Glutamatergic neuron (in vitro differentiated cells): Measurements from ENCODE around the gene VTI1B. TPM values are rescaled to one million over a fixed set of nuclear protein-coding genes. Genes with fewer than 3 reads are reported as not detected.

Experiments
- DNase-seq: peaks from one replicate; pipeline ENCODE4 v3.0.0; 2022
- H3K27ac Mint-ChIP-seq: one replicate; pipeline ENCODE4 v1.8.0; 2020; ENCODE audit warnings: mild to moderate bottlenecking, mixed read lengths, inconsistent platforms; ENCODE audit not compliant: unreplicated experiment
- H3K27me3 Mint-ChIP-seq: one replicate; pipeline ENCODE4 v1.8.0; 2020; ENCODE audit warnings: mild to moderate bottlenecking, moderate library complexity, mixed read lengths, inconsistent platforms; ENCODE audit not compliant: unreplicated experiment
- H3K36me3 Mint-ChIP-seq: one replicate; pipeline ENCODE4 v1.8.0; 2020; ENCODE audit warnings: mild to moderate bottlenecking, mixed read lengths, inconsistent platforms; ENCODE audit not compliant: unreplicated experiment
- H3K4me1 Mint-ChIP-seq: one replicate; pipeline ENCODE4 v1.8.0; 2020; ENCODE audit warnings: mild to moderate bottlenecking, low read depth, mixed read lengths, inconsistent platforms; ENCODE audit not compliant: unreplicated experiment
- H3K4me3 Mint-ChIP-seq: one replicate; pipeline ENCODE4 v1.8.0; 2020; ENCODE audit warnings: mild to moderate bottlenecking, mixed read lengths, inconsistent platforms; ENCODE audit not compliant: unreplicated experiment
- H3K9me3 Mint-ChIP-seq: one replicate; pipeline ENCODE4 v1.8.0; 2020; ENCODE audit warnings: mild to moderate bottlenecking, moderate library complexity, mixed read lengths, inconsistent platforms; ENCODE audit not compliant: unreplicated experiment
- total RNA-seq: library from RNA; stranded (reverse); fragmentation: NEBNext Ultra II Directional; extraction: Animal tissue kit (Norgen Biotek cat#: 25700); gene quantifications from one replicate; pipeline ENCODE4 v1.2.1, GENCODE V29; 2021; ENCODE audit not compliant: unreplicated experiment
- TF ChIP-seq, protein P1 (sequence below): fragments of 200-600 bp; sonication (generic); IDR thresholded peaks from one replicate; pipeline ENCODE4 v1.5.0; 2021; ENCODE audit not compliant: partially characterized antibody, unreplicated experiment

Gene VTI1B
- total RNA-seq, 1 donor from 2014 or later = 77.7 TPM

DNA sequence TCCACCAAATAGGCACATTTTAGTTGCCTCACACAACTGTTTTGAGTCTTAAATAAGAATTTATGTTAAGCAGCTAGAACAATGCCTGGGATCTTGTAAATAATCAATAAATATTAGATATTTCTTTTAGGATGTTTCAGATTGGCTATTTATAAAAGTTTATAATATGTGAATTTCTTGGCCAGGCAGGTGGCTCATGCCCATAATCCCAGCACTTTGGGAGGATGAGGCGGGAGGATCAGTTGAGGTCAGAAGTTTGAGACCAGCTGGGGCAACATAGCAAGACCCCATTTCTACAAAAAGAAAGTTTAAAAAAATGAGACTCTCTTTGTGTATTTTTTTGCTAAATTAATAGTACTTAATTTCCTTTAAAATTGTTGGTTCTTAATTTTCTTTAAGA, 33.0 kb downstream of the VTI1B start:
- Mint-ChIP-seq H3K27ac (no peak overlapping the region), H3K27me3 (peaks cover 2% of the 10 kb centered on the region), H3K36me3 (no peaks in the 10 kb centered on the region), H3K4me1 (peaks cover 6% of the 10 kb centered on the region), H3K9me3 (no peaks in the 10 kb centered on the region), H3K4me3 (no peak overlapping the region)
- no peak for DNase-seq
- TF ChIP-seq, protein P1, sequence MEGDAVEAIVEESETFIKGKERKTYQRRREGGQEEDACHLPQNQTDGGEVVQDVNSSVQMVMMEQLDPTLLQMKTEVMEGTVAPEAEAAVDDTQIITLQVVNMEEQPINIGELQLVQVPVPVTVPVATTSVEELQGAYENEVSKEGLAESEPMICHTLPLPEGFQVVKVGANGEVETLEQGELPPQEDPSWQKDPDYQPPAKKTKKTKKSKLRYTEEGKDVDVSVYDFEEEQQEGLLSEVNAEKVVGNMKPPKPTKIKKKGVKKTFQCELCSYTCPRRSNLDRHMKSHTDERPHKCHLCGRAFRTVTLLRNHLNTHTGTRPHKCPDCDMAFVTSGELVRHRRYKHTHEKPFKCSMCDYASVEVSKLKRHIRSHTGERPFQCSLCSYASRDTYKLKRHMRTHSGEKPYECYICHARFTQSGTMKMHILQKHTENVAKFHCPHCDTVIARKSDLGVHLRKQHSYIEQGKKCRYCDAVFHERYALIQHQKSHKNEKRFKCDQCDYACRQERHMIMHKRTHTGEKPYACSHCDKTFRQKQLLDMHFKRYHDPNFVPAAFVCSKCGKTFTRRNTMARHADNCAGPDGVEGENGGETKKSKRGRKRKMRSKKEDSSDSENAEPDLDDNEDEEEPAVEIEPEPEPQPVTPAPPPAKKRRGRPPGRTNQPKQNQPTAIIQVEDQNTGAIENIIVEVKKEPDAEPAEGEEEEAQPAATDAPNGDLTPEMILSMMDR = no peak

DNA sequence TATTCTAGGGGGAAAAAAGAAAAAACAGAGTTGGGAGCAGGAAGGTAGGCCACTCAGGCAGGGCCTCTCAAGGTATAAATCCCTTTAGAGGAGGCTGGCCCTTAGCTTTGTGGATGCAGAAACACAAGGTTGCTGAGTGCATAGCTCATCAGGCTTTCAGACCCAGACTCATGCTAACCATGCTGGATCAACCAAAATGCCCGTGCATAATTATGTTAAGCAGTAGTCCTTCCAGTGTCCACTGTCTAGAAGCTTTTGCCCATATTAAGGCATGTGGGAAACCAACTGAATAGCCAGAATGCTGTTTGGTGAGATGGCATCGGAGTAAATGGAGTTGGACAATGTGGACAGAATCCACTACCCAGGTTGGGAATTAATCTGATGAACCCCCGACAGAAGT, 35.8 kb downstream of the VTI1B start:
- Mint-ChIP-seq H3K27me3 (peaks cover 2% of the 10 kb centered on the region), H3K27ac (no peak overlapping the region), H3K4me3 (no peak overlapping the region), H3K4me1 (no peaks in the 10 kb centered on the region), H3K9me3 (no peaks in the 10 kb centered on the region), H3K36me3 (no peaks in the 10 kb centered on the region)
- DNase-seq = no peak
- TF ChIP-seq, protein P1 = no peak

DNA sequence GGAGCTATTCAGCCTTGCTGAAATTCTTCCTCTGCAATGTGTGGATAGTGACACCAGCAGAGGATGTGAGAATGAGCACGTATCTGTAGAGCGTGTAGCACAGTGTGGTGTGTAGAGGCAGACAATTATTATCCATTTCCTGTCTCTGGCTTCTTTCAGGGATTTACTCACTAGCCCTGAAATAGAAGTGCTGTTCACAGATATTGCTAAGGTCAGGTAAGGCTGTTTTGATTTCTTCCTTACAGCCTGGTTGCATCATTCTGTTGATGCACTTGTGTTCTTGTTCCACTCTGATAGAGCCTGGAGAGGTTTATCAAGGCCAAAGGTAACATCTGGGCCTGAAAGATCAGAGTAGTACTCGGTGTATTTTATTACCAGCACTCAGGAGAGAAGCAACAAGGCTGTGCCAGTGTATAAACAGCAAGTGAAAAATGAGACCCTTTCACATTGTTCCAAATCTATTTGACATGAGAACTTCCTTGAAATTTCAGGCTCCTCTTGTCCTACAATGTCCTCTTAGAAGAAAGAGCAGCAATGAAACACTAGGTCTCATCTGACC, 38.0 kb downstream of the VTI1B start:
- TF ChIP-seq, protein P1 = no peak
- no peak overlapping the region for H3K27ac Mint-ChIP-seq
- peaks cover 5% of the 10 kb centered on the region for H3K36me3 Mint-ChIP-seq
- DNase-seq = no peak
- no peaks in the 10 kb centered on the region for H3K9me3 Mint-ChIP-seq
- no peak overlapping the region for H3K4me3 Mint-ChIP-seq
- peaks cover 2% of the 10 kb centered on the region for H3K27me3 Mint-ChIP-seq
- no peaks in the 10 kb centered on the region for H3K4me1 Mint-ChIP-seq

DNA sequence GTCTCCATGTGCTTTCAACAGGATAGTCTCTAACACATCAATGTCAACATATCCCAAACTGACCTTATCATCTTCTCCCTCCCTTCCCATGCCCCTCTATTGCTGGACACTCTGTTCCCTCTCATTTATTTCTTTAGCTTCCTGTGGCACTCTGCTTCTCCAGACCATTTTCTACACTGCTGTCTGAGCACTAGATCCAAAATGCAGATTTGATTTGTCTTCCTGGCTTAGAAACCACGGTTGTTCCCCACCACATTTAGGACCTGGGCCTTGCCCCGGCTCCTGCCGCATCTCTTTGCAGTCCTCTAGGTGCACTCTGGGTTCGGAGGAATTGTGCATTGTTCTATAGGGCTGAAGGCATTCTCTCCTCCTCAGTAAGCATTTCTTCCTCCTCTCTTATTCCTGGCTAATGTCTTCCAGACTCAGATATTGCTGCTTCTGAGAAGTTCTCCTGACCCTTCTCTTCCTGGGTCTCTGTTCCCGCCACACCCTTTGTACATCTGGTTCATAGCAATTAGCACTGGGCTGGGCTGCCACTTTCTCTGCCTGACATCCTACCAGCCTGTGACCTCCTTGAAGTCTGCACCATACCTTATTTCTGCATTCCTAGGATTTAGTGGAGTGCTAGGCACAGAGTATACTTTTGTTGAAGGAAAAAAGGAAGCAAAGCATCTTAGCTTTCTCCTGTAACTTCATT, 40.8 kb downstream of the VTI1B start:
- H3K4me1 Mint-ChIP-seq = peaks cover 11% of the 10 kb centered on the region
- H3K4me3 Mint-ChIP-seq = no peak overlapping the region
- H3K27me3 Mint-ChIP-seq = peaks cover 1% of the 10 kb centered on the region
- no peak overlapping the region for H3K27ac Mint-ChIP-seq
- peaks cover 5% of the 10 kb centered on the region for H3K36me3 Mint-ChIP-seq
- H3K9me3 Mint-ChIP-seq = peaks cover 2% of the 10 kb centered on the region
- TF ChIP-seq, protein P1 = no peak
- no peak for DNase-seq

DNA sequence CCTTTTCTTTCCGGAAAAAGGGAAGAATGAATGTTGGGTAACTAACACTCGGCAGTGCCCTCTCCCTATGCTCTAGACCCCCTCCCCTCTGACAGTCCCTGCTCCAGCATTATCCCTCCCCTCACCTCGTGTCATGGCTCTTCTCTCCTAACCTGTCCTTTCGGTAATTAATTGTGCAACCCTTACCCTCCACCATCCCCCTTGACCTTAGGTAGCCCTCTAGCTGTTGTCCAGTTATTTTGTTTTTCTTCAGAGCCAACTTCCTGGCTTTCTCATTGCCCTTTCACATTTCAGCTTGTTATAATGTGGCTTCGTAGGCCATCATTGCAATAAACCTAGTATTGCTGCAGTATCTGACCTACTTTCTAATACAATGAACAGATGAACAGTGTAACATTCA, 43.5 kb downstream of the VTI1B start:
- Mint-ChIP-seq H3K36me3 (peaks cover 5% of the 10 kb centered on the region), H3K4me3 (no peak overlapping the region), H3K4me1 (peaks cover 11% of the 10 kb centered on the region), H3K9me3 (peaks cover 2% of the 10 kb centered on the region), H3K27ac (no peak overlapping the region), H3K27me3 (peaks cover 3% of the 10 kb centered on the region)
- TF ChIP-seq, protein P1 = no peak
- no peak for DNase-seq
